Peyer's patch (tissue), 4 donors: ENCODE measurements around the gene PDSS1. TPM values are rescaled to one million over a fixed set of nuclear protein-coding genes. Genes with fewer than 3 reads are reported as not detected.

Source experiments
- DNase-seq, 3 donors: peaks; one replicate each; pipeline ENCODE4 v3.0.0-alpha.2; 2017 to 2019
- H3K27ac ChIP-seq, 4 donors: fragments of 200-600 bp; sonication (generic); one replicate each; pipeline ENCODE4 v1.5.1; 2016 to 2019
- H3K27me3 ChIP-seq, 2 donors: fragments of 200-600 bp; sonication (generic); one replicate each; pipeline ENCODE4 v1.5.1; 2019
- H3K36me3 ChIP-seq, 3 donors: fragments of 200-600 bp; sonication (generic); one replicate each; pipeline ENCODE4 v1.5.1; 2016 to 2019
- H3K4me1 ChIP-seq, 4 donors: fragments of 200-600 bp; sonication (generic); one replicate each; pipeline ENCODE4 v1.5.1; 2016 to 2019
- H3K4me3 ChIP-seq, 4 donors: fragments of 200-600 bp; sonication (generic); 1 replicate in 3 of 4; 2 replicates in 1 of 4; pipeline ENCODE4 v1.5.1; 2016 to 2019; ENCODE audit warnings: mild to moderate bottlenecking in 1 of 4
- H3K9me3 ChIP-seq, 4 donors: fragments of 200-600 bp; sonication (generic); one replicate each; pipeline ENCODE4 v1.5.1; 2016 to 2019; ENCODE audit warnings: mild to moderate bottlenecking in 1 of 4
- POLR2A ChIP-seq, 2 donors: fragments of 450-650 bp; IDR thresholded peaks; one replicate each; pipeline ENCODE4 v1.5.1; 2017; ENCODE audit warnings: antibody characterized with exemption in 2 of 2, mild to moderate bottlenecking in 2 of 2, moderate library complexity in 2 of 2
- total RNA-seq, 4 donors: library from RNA; depleted of rRNA; stranded (reverse); fragments of >200 nt; gene quantifications; one replicate each; pipeline ENCODE4 v1.1.0, GENCODE V29; 2016
- TF ChIP-seq, protein P1 (sequence below), 6 experiments: fragments of 450-650 bp in 4 of 6; fragments of 200-600 bp in 2 of 6; sonication (generic) in 1 of 6; IDR thresholded peaks; one replicate each; pipeline ENCODE4 v1.5.1; 2017 to 2019; ENCODE audit warnings: antibody characterized with exemption in 6 of 6, mild to moderate bottlenecking in 3 of 6, moderate library complexity in 1 of 6

The PDSS1 gene
- total RNA-seq, 4 donors from 2014 or later = 26.2 to 41.0 (median 32.3) TPM

DNA sequence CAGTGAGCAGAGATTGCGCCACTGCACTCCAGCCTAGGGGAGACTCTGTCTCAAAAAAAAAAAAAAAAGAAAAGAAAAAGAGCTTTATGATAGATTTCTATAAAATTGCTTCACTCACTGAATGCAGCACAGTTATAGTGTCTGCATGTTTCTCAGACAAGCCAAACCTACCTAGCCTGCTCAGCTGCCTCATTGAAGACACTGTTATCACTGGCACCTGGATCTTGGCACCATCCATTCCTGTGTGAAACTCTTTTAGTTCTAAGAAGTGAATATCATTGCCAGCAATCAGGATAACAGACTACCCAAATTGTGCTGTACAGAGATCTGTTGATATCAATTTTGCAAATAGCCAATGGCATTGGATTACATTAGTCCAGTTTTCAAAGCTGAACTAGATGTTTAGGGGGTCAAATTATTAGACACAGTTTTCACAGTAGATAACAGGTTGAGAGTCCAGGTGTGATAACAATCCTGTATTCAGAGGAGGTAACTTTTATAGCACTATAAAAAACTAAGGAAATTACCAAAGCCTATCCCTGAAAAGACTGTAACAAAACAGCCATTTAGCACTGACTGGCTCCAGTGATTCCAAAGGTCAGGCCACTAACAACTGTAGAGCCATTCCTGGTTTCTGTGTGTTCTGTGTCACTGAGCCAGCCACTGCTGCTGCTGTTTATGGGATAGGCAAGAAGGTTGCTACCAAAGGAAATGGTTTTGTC is 17.1 kb downstream of the PDSS1 start:
- H3K4me1 ChIP-seq = peaks cover 0 to 22% (median 5%) of the 10 kb centered on the region in 4 donors
- DNase-seq = peak in 2 of 3 donors; percentile 66 to 86
- H3K27me3 ChIP-seq = no peaks in the 10 kb centered on the region
- H3K9me3 ChIP-seq = no peaks in the 10 kb centered on the region
- TF ChIP-seq, protein P1, sequence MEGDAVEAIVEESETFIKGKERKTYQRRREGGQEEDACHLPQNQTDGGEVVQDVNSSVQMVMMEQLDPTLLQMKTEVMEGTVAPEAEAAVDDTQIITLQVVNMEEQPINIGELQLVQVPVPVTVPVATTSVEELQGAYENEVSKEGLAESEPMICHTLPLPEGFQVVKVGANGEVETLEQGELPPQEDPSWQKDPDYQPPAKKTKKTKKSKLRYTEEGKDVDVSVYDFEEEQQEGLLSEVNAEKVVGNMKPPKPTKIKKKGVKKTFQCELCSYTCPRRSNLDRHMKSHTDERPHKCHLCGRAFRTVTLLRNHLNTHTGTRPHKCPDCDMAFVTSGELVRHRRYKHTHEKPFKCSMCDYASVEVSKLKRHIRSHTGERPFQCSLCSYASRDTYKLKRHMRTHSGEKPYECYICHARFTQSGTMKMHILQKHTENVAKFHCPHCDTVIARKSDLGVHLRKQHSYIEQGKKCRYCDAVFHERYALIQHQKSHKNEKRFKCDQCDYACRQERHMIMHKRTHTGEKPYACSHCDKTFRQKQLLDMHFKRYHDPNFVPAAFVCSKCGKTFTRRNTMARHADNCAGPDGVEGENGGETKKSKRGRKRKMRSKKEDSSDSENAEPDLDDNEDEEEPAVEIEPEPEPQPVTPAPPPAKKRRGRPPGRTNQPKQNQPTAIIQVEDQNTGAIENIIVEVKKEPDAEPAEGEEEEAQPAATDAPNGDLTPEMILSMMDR (IDR thresholded peaks at IDR 0.05) = no peak
- TF ChIP-seq POLR2A (IDR thresholded peaks at IDR 0.05) = no peak
- H3K4me3 ChIP-seq = no peak overlapping the region
- H3K36me3 ChIP-seq = peaks cover 0 to 22% (median 0%) of the 10 kb centered on the region in 3 donors
- H3K27ac ChIP-seq = peak overlapping the region in 2 of 4 donors; percentile 68 to 86

DNA sequence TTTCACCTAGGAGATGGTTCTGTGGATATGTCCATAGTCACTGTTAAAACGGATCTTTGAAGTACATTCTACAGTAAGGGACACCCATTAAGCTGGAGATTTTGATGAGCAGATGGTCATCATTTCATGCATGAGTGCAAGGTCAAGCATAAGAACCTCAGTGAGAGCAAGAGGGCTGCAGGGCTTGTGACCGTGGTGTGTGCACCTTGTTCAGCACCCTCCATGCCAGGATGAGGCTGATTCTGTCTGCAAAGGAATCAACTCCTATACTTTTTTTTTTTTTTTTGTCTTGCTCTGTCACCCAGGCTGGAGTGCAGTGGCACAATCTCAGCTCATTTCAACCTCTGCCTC is 17.6 kb downstream of the PDSS1 start:
- peak overlapping the region in 3 of 4 donors; percentile 45 to 80 (median 68) for H3K27ac ChIP-seq
- no peaks in the 10 kb centered on the region for H3K9me3 ChIP-seq
- DNase-seq = no peak
- TF ChIP-seq POLR2A (IDR thresholded peaks at IDR 0.05) = no peak
- TF ChIP-seq, protein P1 (IDR thresholded peaks at IDR 0.05) = no peak
- peaks cover 0 to 20% (median 0%) of the 10 kb centered on the region in 3 donors for H3K36me3 ChIP-seq
- H3K4me3 ChIP-seq = no peak overlapping the region
- H3K4me1 ChIP-seq = peaks cover 0 to 22% (median 5%) of the 10 kb centered on the region in 4 donors
- H3K27me3 ChIP-seq = no peaks in the 10 kb centered on the region

DNA sequence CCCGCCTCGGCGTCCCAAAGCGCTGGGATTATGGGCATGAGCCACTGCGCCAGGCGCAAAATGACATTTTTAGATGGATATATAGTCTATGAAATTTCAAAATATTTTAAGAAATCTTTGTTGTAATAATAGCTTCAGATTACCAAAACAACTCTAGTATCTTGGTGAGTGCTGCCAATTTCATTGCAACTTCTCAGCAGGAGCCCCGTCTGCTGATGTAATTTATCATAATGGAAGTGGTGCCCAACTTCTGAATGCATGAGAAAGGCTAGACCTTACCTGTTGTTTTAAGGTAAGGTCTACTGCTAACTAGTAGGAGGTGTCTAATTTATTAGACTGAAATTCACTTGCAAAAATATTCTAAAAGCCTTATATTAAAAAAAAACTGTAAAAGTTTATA is 20.0 kb downstream of the PDSS1 start:
- H3K27ac ChIP-seq = no peak overlapping the region

DNA sequence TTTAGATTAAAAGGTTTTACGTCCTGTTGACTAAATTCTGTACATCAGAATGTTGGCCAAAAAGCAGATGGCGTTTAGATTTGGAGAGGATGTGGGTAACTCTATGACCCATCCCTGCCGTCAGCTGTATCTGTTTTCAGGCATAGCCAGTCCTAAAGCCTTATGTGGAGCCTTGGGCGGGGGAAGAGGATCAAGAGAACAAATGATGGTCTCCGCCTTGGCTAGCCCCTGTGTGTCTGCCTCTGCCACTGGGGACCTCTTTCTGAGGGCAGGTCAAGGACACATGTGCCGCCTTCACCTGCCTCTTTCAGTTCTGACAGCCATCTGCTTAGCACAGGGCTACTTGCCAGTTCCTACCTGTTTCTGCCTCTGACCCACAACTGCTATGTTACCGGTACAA is 24.1 kb downstream of the PDSS1 start:
- H3K9me3 ChIP-seq = no peaks in the 10 kb centered on the region
- DNase-seq = peak in 1 of 3 donors; percentile 59
- no peaks in the 10 kb centered on the region for H3K27me3 ChIP-seq
- H3K36me3 ChIP-seq = peaks cover 0 to 39% (median 0%) of the 10 kb centered on the region in 3 donors
- peak overlapping the region in 3 of 4 donors; percentile 18 to 75 (median 43) for H3K27ac ChIP-seq
- TF ChIP-seq, protein P1 (IDR thresholded peaks at IDR 0.05) = no peak
- no peak for TF ChIP-seq POLR2A (IDR thresholded peaks at IDR 0.05)
- no peak overlapping the region for H3K4me3 ChIP-seq
- peaks cover 0 to 3% (median under 1%) of the 10 kb centered on the region in 4 donors for H3K4me1 ChIP-seq

More for the DNA sequence above, 20.0 kb downstream of the PDSS1 start:
- Histone ChIP-seq H3K4me1 (peaks cover 0 to 22% (median 5%) of the 10 kb centered on the region in 4 donors), H3K9me3 (no peaks in the 10 kb centered on the region), H3K36me3 (peaks cover 0 to 20% (median 0%) of the 10 kb centered on the region in 3 donors), H3K4me3 (no peak overlapping the region), H3K27me3 (no peaks in the 10 kb centered on the region)
- no peak for DNase-seq
- no peak for TF ChIP-seq POLR2A (IDR thresholded peaks at IDR 0.05)
- TF ChIP-seq, protein P1 (IDR thresholded peaks at IDR 0.05) = no peak

DNA sequence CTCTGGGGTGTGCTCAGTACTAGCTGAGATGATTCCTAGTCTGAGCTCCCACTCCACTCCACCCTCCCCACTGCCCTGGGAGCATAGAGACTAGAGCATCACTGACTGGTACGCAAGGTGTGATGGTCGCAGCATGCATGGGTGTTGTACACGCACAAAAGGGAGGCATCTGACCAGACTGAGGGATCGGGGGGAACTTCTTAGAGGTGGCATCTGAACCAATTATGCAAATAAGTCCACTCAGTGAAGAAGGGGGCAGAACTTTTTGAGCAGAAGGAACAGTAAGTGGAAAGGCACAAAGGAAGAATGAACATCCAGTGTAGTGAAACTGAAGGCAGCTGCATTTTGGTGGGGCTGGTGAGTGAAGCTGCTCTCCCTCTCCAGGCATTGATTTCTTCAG is 25.5 kb downstream of the PDSS1 start:
- no peak overlapping the region for H3K27ac ChIP-seq
- no peaks in the 10 kb centered on the region for H3K27me3 ChIP-seq
- no peaks in the 10 kb centered on the region for H3K9me3 ChIP-seq
- no peak for TF ChIP-seq POLR2A (IDR thresholded peaks at IDR 0.05)
- TF ChIP-seq, protein P1 (IDR thresholded peaks at IDR 0.05) = no peak
- peaks cover 0 to 42% (median 0%) of the 10 kb centered on the region in 3 donors for H3K36me3 ChIP-seq
- no peak for DNase-seq
- H3K4me3 ChIP-seq = no peak overlapping the region
- H3K4me1 ChIP-seq = no peaks in the 10 kb centered on the region
